Measurements from ENCODE around the gene RTKN2.

RTKN2 gene

DNA sequence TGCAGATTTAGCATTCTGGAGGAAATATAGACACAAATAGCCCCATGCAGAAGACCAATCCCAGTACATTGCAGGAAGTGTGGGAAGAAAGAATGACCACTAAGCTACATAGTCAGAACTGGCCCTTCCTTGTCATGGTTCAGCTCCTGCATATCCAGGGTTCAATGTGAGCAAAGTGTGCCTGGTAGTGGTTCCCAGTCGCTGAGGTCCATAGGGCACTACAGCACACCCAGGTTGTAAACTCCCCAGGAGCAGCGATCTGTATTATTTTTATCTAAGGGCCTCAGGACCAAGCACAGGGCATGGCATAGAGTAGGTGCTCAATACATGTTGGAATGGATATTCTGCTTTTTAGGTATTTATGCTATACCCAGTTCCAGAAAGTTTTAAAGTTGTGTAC, 114.4 kb downstream of the RTKN2 start:
- TF ChIP-seq CTCF (IDR thresholded peaks at IDR 0.05; ENCODE audit: low read length) (no peak), EZH2phosphoT487 (IDR thresholded peaks at IDR 0.05; ENCODE audit: low read length) (no peak), EZH2 (optimal IDR thresholded peaks at IDR 0.05; ENCODE audit: low read depth, low read length) (no peak)
- Histone ChIP-seq H3K79me2 (ENCODE audit: low read length) (no peaks in the 10 kb centered on the region), H3F3A (ENCODE audit: insufficient read depth, low read length) (no peaks in the 10 kb centered on the region), H3K9me2 (replicated peaks; ENCODE audit: insufficient read depth, low read length) (no peaks in the 10 kb centered on the region), H3K9me3 (replicated peaks; ENCODE audit: insufficient read depth, low read length) (no peaks in the 10 kb centered on the region), H3K4me1 (ENCODE audit: low read length) (no peaks in the 10 kb centered on the region), H3K4me3 (ENCODE audit: low read length) (no peak overlapping the region), H2AFZ (ENCODE audit: low read length) (no peak overlapping the region), H3K9ac (ENCODE audit: low read length) (no peak overlapping the region), H3K4me2 (ENCODE audit: low read depth, low read length) (no peak overlapping the region), H3K36me3 (replicated peaks; ENCODE audit: insufficient read depth, low read length) (no peaks in the 10 kb centered on the region), H3K27ac (ENCODE audit: low read length) (no peak overlapping the region), H3K27me3 (replicated peaks; ENCODE audit: insufficient read depth, low read length) (no peaks in the 10 kb centered on the region), H4K20me1 (ENCODE audit: insufficient read depth, low read length) (no peaks in the 10 kb centered on the region)
- DNase-seq = no peak

- Histone ChIP-seq H3K9me3 (replicated peaks; ENCODE audit: insufficient read depth, low read length) (no peaks in the 10 kb centered on the region), H3K4me2 (ENCODE audit: low read depth, low read length) (no peak overlapping the region), H4K20me1 (ENCODE audit: insufficient read depth, low read length) (no peaks in the 10 kb centered on the region), H3K9me2 (replicated peaks; ENCODE audit: insufficient read depth, low read length) (no peaks in the 10 kb centered on the region), H3K36me3 (replicated peaks; ENCODE audit: insufficient read depth, low read length) (no peaks in the 10 kb centered on the region), H3K4me3 (ENCODE audit: low read length) (no peak overlapping the region), H3F3A (ENCODE audit: insufficient read depth, low read length) (no peaks in the 10 kb centered on the region), H3K27ac (ENCODE audit: low read length) (no peak overlapping the region), H3K79me2 (ENCODE audit: low read length) (no peaks in the 10 kb centered on the region), H3K9ac (ENCODE audit: low read length) (no peak overlapping the region), H3K27me3 (replicated peaks; ENCODE audit: insufficient read depth, low read length) (no peaks in the 10 kb centered on the region), H2AFZ (ENCODE audit: low read length) (no peak overlapping the region), H3K4me1 (ENCODE audit: low read length) (no peaks in the 10 kb centered on the region)
- no peak for DNase-seq
- TF ChIP-seq EZH2 (optimal IDR thresholded peaks at IDR 0.05; ENCODE audit: low read depth, low read length) (no peak), CTCF (IDR thresholded peaks at IDR 0.05; ENCODE audit: low read length) (no peak), EZH2phosphoT487 (IDR thresholded peaks at IDR 0.05; ENCODE audit: low read length) (no peak)
Observed at GRCh38 chr10:62153191-62153590, 115.5 kb downstream of the RTKN2 start.

DNA sequence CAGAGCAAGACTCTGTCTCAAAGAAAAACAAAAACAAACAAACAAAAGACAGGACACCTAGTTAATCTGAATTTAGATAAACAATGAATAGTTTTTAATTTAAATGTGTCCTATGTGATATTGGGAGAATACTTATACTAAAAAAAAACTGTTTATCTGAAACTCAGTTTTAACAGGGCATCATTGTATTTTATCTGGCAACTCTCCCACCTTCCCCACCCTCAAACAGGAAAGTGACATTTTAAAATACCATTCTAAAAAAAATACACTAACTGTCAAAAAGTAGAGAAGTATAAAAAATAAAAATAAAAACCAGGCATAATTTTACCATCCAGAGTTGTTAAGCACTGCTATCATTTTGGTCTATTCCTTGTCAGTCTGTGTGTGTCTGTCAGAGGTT, 119.0 kb downstream of the RTKN2 start:
- no peak for TF ChIP-seq EZH2 (optimal IDR thresholded peaks at IDR 0.05; ENCODE audit: low read depth, low read length)
- TF ChIP-seq EZH2phosphoT487 (IDR thresholded peaks at IDR 0.05; ENCODE audit: low read length) = no peak
- TF ChIP-seq CTCF (IDR thresholded peaks at IDR 0.05; ENCODE audit: low read length) = no peak
- Histone ChIP-seq H3K4me1 (ENCODE audit: low read length) (no peaks in the 10 kb centered on the region), H3K9me2 (replicated peaks; ENCODE audit: insufficient read depth, low read length) (no peaks in the 10 kb centered on the region), H3K4me3 (ENCODE audit: low read length) (no peak overlapping the region), H4K20me1 (ENCODE audit: insufficient read depth, low read length) (no peaks in the 10 kb centered on the region), H3K79me2 (ENCODE audit: low read length) (no peaks in the 10 kb centered on the region), H3K27ac (ENCODE audit: low read length) (no peak overlapping the region), H3K27me3 (replicated peaks; ENCODE audit: insufficient read depth, low read length) (no peaks in the 10 kb centered on the region), H3F3A (ENCODE audit: insufficient read depth, low read length) (no peaks in the 10 kb centered on the region), H3K4me2 (ENCODE audit: low read depth, low read length) (no peak overlapping the region), H2AFZ (ENCODE audit: low read length) (no peak overlapping the region), H3K9ac (ENCODE audit: low read length) (no peak overlapping the region), H3K9me3 (replicated peaks; ENCODE audit: insufficient read depth, low read length) (no peaks in the 10 kb centered on the region), H3K36me3 (replicated peaks; ENCODE audit: insufficient read depth, low read length) (no peaks in the 10 kb centered on the region)
- DNase-seq = no peak

All from MM.1S (cell line).